ENCODE results near the gene MAGEA10. TPM values are rescaled to one million over a fixed set of nuclear protein-coding genes. Genes with fewer than 3 reads are reported as not detected.
"Not testable (repeated sequence)": the region's sequence is repeated elsewhere in the genome, so short reads cannot be mapped to it uniquely, and the experiment has no call there.

MAGEA10 gene
- not detected in 2 replicates for total RNA-seq

DNA sequence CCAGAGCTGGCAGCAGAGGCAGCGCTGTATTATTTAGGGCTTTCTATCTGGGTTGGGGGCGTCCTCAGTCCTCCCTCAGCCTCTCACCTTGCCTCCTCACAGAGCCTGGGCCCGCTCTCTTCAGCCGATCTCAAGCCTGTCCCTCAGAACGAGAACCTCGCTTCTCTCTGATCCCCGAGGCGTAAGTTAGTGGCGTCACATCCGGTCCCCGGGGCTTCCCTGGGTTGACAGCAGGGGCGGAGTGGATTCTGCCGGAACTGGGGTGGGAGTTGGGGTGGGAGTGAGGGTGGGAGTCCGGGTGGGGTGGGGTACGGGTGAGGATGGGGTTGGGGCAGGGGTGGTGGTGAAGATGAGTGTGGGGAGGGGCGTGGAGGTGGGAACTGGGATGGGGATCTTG, at the start of gene MAGEA10:
Gene MAGEA10, minus strand, starts transcription at position 190 of the 397 bp plus-strand sequence. CDS start 2,957 bp downstream, outside the sequence.
- DNase-seq (ENCODE audit: low read depth), result no peak
- no peak within 1 kb of the TSS for H3K4me3 ChIP-seq (ENCODE audit: low read depth, low read length)
- TF ChIP-seq, protein P1, sequence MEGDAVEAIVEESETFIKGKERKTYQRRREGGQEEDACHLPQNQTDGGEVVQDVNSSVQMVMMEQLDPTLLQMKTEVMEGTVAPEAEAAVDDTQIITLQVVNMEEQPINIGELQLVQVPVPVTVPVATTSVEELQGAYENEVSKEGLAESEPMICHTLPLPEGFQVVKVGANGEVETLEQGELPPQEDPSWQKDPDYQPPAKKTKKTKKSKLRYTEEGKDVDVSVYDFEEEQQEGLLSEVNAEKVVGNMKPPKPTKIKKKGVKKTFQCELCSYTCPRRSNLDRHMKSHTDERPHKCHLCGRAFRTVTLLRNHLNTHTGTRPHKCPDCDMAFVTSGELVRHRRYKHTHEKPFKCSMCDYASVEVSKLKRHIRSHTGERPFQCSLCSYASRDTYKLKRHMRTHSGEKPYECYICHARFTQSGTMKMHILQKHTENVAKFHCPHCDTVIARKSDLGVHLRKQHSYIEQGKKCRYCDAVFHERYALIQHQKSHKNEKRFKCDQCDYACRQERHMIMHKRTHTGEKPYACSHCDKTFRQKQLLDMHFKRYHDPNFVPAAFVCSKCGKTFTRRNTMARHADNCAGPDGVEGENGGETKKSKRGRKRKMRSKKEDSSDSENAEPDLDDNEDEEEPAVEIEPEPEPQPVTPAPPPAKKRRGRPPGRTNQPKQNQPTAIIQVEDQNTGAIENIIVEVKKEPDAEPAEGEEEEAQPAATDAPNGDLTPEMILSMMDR (IDR thresholded peaks at IDR 0.05; ENCODE audit: insufficient read depth, low read depth, low read length), result no peak

DNA sequence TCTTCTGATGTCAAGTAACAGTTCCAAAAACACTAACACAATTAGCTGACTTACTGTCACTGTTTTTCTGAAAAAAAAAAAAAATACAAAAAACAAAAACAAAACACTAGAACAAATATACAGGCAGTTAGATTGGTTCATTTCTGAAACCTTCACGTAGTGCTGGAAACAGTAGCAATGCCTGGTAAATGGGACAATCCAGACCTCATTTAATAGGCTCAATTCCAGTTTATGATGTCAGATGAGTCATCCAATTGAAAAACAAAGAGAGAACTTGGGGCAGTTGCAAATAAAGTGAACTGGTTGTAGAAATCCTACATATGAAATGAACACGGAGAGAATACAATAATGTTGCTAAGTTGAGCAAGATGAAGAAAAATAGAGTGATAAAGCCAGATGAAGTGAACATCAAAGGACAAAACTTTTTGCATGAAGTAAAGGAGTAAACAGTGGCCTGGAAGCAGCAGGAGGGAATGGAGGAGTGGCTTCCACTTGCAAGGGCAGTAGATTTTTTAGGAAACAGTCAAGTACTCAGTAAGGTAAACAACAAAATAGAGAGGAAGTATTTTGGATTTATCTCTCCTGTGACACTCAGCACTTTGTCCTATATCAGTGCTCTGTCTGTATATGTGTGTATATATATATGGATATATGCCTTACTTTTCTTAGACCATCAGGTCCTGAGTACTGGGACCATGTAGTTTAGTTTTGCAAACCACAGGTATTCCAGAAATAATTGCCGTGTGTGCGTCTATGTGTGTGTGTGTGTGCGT, 39.3 kb upstream of the MAGEA10 start:
- DNase-seq (ENCODE audit: low read depth), result peak; percentile 0
- H3K4me3 ChIP-seq (ENCODE audit: low read depth, low read length), result no peak overlapping the region
- TF ChIP-seq, protein P1 (IDR thresholded peaks at IDR 0.05; ENCODE audit: insufficient read depth, low read depth, low read length), result no peak

DNA sequence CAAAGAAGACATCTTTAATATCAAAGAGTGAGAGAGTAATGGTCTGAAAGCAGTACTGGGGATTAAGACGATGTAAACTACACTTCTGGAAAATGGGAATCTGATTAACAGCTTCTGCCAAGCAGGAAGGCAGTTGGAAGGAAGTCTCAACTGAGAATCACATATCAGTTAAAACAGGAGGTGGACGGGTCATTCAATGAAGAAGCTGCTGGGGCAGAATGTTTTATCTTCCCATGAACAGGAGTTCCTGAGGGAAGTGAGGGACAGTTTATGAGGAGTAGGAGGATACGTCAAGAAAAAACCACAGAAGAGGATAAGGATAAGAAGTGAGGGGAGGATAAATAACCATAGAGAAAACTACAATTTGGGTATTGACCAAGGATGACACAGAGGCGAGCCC, 38.7 kb upstream of the MAGEA10 start:
- TF ChIP-seq, protein P1 (IDR thresholded peaks at IDR 0.05; ENCODE audit: insufficient read depth, low read depth, low read length), result no peak
- no peak for DNase-seq (ENCODE audit: low read depth)

DNA sequence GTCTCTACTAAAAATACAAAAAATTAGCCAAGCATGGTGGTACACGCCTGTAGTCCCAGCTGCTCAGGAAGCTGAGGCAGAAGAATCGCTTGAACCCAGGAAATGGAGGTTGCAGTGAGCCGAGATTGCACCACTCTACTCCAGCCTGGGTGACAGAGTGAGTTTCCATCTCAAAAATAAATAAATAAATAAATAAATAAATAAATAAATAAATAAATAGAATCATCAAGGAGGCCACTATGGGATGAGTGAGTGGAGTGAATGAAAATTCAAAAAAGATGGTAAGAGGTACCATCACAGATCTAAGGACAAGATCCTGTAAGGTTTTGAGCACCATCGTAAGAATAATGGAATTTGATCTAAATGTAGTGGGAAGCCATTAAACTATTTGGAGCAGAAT, 37.5 kb upstream of the MAGEA10 start:
- not testable (repeated sequence) for H3K4me3 ChIP-seq (ENCODE audit: low read depth, low read length); DNase-seq (ENCODE audit: low read depth)

More for the DNA sequence above, 38.7 kb upstream of the MAGEA10 start:
- H3K4me3 ChIP-seq (ENCODE audit: low read depth, low read length), result no peak overlapping the region

DNA sequence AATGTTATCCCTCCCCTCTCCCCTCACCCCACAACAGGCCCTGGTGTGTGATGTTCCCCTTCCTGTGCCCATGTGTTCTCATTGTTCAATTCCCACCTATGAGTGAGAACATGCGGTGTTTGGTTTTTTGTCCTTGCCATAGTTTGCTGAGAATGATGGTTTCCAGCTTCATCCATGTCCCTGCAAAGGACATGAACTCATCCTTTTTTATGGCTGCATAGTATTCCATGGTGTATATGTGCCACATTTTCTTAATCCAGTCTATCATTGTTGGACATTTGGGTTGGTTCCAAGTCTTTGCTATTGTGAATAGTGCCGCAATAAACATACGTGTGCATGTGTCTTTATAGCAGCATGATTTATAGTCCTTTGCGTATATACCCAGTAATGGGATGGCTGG, 35.5 kb upstream of the MAGEA10 start:
- not testable (repeated sequence) for DNase-seq (ENCODE audit: low read depth); H3K4me3 ChIP-seq (ENCODE audit: low read depth, low read length)

DNA sequence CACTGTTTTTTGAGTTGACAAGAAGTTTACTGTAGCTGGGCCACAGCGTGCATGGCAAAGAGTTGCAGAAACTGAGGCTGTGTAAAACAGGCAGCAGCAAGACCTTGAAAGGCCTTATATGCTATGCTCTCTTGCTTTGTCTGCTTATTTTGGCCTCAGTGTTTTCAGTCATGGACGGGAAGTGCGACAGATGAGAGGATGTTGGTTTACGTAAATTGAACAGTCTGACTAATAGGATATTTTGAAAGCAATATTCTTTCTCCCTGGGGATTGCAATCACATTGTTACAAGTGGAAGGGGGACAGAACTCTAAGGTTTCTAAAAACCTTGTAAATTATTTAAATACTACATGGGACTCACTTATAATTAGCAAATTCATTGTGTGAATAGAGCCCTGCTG, 32.2 kb upstream of the MAGEA10 start:
- no peak for DNase-seq (ENCODE audit: low read depth)
- TF ChIP-seq, protein P1 (IDR thresholded peaks at IDR 0.05; ENCODE audit: insufficient read depth, low read depth, low read length), result no peak
- no peak overlapping the region for H3K4me3 ChIP-seq (ENCODE audit: low read depth, low read length)

DNA sequence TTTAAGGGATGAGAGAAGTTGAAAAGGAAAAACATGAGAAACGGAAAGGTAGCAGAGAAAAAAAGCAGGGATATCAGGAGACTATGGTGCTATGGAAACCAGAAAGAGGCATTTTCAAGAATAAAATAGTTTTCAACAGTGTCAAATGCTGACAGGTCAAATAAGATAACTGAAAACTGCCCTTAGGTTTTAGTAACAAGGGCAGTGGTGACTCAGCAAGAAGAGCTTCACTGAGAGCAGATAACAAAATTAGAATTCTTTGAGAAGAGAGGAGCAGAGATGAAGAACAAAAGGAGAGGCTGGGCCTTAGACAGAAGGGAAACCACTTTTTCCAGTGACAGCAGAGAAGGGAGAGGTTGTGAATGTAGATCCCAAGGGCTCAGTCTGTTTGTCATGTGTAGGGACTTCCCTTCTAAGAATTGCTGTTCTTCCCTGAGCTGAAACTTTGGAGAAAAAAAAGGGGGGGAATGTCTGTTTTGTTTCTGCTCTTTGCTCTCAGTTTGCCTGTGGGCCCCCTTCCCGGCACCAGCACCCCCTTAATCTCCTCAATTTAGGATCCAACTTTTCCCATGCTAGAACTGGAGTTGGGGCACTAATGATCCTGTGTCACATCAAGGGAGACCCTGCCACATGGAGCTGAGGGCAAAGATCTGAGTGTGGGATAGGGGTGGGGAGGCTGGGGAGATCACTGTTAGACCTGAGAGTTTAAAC, 26.8 kb upstream of the MAGEA10 start:
- DNase-seq (ENCODE audit: low read depth), result no peak
- no peak overlapping the region for H3K4me3 ChIP-seq (ENCODE audit: low read depth, low read length)
- TF ChIP-seq, protein P1 (IDR thresholded peaks at IDR 0.05; ENCODE audit: insufficient read depth, low read depth, low read length), result no peak

Measured in fibroblast of villous mesenchyme (primary cell).